HG03108 (cell line): Measurements from ENCODE around the gene WNT8B.

Experiments
- ATAC-seq: cut with Tn5 transposase; IDR thresholded peaks from one replicate; pipeline ENCODE4 v1.9.1; 2021; ENCODE audit warnings: moderate library complexity; ENCODE audit not compliant: unreplicated experiment

WNT8B gene

DNA sequence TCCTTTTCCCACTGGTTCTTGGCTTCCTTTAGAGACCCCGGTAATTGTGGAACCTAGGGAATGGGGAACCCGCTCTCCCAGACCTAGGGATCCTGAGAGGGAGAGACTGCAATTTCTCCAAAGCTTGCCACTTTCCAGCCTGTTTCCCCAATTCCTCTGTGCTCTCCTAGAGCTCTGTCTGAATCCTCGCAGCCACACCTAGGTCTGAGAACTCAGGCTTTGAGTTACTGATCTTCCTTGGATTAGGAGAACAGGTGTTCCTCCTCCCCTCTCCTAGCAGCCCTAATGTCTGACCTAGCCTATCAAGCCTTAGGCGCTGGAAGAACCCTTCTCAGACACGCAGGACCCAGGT lies 20.0 kb downstream of the WNT8B start:
- no peak for ATAC-seq

DNA sequence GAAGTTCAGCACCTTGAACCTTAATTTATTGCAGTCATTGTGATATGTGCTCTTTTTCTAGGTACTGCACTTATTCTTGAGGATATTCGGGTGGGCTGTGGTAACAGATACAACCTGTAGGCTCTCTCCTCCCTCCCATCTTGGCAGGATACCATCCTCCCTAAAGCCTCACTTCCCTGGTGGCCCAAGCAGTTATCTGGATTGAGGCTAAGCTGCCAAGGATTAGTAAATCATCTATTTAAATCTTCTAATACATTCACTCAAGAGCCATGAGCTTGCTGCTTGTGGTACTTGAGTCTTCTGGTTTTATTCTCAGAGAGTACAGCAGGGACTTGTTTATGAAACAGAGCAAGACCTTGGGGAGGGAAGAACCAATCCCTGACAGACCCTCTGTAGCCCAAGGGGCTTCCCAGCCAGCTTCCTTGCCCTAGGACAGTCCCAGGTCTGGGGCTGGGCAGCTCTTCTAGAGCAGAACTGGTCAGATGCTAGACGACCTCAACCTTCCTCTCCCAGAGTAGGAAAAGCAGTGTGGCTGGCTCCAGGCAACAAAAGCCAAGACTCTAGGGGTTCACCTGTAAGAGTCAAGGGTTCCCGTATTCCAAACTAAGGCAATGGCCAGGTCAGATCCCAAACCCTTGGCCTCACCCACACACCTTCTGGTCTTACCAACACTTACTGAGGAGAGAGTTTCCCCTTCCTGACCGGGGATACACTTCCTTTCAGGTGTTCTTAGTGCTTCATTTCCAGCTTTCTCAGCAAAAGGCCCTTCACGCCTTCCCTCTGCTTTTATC lies 21.3 kb downstream of the WNT8B start:
- ATAC-seq = no peak

- no peak for ATAC-seq
Measured at GRCh38 chr10:100485366-100485765, 22.6 kb downstream of the WNT8B start.

- no peak for ATAC-seq
Measured at GRCh38 chr10:100485801-100486495, 23.1 kb downstream of the WNT8B start.

DNA sequence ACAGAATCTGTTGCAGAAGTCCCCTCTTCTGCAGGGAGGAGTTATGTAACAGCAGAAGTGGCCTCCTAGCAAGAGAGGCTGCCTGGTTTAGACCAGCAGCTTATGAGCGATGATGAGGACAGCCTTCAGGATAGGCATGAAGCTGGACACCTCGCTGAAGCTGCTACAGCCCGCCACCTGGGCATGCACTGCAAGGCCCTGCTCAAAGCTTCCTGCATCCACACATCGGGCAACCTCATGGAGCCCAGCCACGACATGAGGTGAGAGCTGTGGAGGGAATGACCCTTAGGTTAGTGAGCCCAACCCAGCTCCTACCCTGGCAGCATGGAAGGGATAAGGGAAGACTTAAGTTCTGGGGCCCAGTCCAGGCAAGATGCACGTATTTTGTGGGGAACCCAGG lies 24.7 kb downstream of the WNT8B start:
- ATAC-seq = no peak

- ATAC-seq = no peak
Measured at GRCh38 chr10:100489396-100489795, 26.6 kb downstream of the WNT8B start.

DNA sequence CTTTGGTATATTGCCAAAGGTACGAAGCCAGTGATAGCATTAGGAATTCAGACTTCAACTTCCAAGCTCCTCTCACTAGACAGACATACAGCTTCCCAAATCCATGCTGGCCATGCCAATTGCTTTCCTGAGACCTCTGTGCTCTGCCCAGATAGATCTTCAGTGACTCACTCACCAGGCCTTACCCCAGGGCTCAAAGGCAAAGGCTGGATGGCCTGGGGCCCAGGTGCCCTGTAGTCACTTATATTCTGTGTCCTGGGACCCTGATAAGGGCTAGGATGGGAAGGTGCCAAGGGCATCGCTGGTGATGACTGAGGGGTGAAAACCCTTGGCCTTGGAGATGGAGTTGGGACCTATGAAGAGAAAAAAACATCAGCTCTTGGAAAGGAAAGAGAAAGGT lies 27.7 kb downstream of the WNT8B start:
- ATAC-seq = no peak

GRCh38 chr10:100496567-100496966 lies 33.8 kb downstream of the WNT8B start:
- no peak for ATAC-seq

DNA sequence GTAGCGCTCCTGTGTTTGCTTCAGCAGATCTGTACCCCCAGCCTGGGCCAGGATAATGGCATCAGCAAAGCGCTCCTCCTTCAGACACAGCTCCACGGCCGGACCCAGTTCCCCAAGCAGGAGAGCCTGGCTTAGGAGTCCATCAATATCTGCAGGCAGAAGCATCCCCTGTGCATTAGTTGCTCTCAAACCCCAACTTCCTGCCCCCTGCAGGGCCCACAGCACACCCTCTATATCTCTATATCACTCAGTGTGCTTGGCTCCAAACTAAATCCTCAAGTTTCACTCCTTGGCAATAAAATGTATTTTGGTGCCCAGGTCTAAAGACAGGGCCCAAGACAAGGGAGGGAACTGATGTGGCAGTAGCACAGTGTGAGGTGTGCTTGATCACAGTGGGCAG lies 35.2 kb downstream of the WNT8B start:
- ATAC-seq = no peak

DNA sequence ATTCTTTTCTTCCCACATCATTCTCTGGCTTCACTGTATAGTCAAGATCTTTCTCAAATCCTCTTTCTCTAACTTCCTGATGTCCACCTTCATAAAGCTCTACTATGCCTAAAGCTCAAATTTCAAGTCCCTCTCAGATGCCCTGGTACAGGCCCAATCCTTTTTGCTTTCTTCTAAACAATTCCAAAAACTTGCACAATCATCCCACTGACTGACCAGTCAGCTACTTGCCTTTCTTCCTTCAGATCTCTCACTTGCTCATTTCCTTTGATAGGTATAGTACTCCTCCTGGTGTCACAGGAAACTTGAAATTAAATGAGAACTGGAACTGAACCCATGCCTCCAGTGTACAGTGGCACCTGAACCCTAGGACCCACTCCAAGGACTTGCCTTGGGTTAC lies 38.6 kb downstream of the WNT8B start:
- no peak for ATAC-seq

DNA sequence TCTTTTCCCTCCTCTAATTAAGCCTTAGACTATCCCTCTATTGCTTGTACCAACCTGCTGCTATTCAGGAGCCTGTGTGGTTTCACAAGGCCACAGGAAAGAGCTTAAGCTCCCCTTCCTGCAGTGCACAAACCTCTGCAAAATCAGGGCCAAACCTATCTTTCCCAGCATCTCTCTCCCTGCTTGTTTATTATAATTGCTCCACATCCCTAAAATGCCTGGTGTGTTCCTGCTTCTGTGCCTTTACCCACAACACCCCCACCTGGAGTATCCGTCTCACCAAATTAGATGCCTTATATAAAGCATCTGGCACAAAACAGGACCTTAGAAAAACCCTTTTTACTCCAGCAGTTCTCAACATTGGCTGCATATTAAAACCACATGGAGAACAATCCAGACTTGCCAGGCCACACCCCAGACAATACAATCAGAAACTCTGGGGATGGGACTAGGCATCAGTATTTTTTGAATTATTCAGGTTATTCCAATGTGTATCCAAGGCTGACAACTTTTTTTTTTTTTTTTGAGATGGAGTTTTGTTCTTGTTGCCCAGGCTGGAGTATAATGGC lies 40.2 kb downstream of the WNT8B start:
- no peak for ATAC-seq

GRCh38 chr10:100504096-100504495 lies 41.3 kb downstream of the WNT8B start:
- ATAC-seq = no peak

DNA sequence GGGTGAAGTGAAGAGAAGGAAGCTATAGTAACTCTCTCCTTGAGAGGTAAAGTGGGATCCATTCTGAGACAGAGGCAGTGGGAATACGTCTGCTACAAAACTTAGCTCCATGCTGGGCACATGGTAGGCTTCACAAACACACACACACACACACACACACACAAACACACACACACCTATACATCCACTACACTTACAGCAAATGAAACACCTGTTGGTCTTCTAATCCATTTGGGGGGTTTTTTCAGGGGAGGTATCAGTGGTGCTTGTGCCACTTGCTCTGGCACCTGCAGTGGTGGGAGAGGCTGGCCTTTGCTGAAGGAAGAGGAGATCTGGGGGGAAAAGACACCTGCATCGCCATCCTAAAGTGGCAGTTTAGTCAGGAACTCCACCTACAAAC lies 42.4 kb downstream of the WNT8B start:
- ATAC-seq = no peak

- no peak for ATAC-seq
Measured at GRCh38 chr10:100506596-100507356, 44.0 kb downstream of the WNT8B start.

- no peak for ATAC-seq
Measured at GRCh38 chr10:100507357-100507732, 44.5 kb downstream of the WNT8B start.

- ATAC-seq = no peak
Measured at GRCh38 chr10:100508266-100508665, 45.5 kb downstream of the WNT8B start.

DNA sequence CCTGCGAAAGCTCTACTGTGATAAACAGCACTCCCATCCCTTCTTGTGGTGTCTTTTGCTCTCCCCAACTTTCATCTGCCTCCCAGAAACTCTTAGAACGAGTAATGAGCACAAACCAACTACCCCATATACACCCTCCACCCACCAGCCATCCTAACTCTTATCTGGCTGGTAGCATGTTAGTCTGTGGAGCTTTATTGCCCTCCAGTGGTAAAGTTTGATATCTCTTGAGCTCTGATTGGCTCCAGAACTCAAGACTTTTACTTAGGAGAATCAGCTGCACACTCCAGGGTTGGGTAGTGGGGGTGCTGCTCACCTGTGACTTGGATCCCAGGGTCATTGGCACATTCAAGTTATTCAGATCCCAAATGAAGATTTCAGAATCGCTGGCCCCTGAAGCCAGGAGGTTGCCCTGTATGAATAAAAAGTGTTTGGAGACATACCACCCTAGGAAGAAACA lies 45.9 kb downstream of the WNT8B start:
- ATAC-seq = no peak

GRCh38 chr10:100509241-100509840 lies 46.5 kb downstream of the WNT8B start:
- ATAC-seq = no peak

DNA sequence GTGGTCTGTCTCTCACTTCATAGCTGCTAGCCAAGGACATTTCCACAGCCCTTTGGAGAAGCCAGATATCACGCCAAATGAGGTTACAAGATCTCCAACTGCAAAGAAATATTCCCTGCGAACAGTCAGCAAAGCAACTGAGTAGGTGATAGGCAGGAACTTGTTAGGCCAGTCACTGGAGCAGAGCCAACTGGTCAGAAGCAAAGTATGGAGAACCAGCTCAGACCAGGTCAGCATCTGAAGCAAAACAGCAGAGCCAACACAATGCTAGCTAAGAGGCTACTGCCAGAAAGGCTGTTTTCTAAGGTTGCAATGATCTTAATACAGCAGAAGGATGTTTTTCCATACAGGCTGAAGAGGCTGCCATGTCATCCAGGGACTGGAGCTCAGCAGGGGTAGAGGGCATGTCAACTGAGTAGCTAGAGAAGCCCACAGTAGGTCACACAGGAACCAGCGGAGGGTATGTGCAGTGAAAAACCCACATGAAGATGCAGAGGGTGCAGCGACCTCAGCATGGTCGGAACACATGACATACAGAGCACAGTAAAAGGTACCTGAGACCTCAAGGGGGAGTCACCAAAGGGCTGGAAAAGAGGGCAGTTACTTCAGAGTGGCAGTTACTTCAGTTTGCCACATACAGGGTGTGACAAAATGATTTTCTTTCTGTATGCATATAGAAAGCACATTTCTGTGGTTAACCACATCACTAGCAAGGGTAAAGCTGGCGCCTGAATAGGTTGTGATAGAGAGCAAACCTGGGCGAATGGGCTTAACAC lies 47.9 kb downstream of the WNT8B start:
- no peak for ATAC-seq

DNA sequence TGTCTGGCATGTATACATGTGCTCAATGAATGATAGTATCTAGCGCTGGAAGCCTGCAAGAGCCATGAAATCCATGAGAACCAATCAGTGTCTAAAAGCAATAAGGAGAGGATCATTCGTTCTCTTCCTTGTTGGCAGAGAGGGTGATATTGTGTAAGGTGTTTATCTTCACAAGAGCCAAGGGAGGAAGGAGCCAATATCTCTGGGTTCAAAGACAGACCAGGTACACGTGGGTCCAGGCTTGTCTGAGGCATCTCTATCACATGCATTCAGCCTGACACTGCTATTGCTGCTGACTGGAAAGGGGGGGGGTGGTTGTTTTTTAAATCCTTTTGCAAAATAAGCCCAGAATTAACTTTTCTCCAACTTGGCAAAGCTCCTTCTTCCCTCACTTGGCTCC lies 52.8 kb downstream of the WNT8B start:
- no peak for ATAC-seq
